Activated CD4-positive, alpha-beta memory T cell treated with anti-CD3 and anti-CD28 coated beads for 36 hours (primary cell): ENCODE data around the gene CFAP57. TPM values are rescaled to one million over a fixed set of nuclear protein-coding genes. Genes with fewer than 3 reads are reported as not detected.
"Not testable (repeated sequence)": the region's sequence is repeated elsewhere in the genome, so short reads cannot be mapped to it uniquely, and the experiment has no call there.

Source experiments
- CTCF ChIA-PET: fragments of 350-600 bp; sonication (Branson Sonifier 250); formaldehyde crosslinking; loops from one replicate; lab custom pipeline; 2021; ENCODE audit warnings: antibody characterized with exemption, inconsistent platforms; lab: Charles Lee
- POLR2A ChIA-PET: fragments of 350-600 bp; sonication (Branson Sonifier 250); formaldehyde crosslinking; loops from one replicate; lab custom pipeline; 2021; ENCODE audit warnings: antibody characterized with exemption; lab: Charles Lee
- DNase-seq: peaks from one replicate; pipeline ENCODE4 v3.0.0-alpha.2; 2020
- H3K27ac Mint-ChIP-seq: one replicate; pipeline ENCODE4 v1.8.0; 2021; ENCODE audit warnings: mixed read lengths
- H3K27me3 Mint-ChIP-seq: one replicate; pipeline ENCODE4 v1.8.0; 2021; ENCODE audit warnings: mixed read lengths
- H3K36me3 Mint-ChIP-seq: one replicate; pipeline ENCODE4 v1.8.0; 2021; ENCODE audit warnings: mixed read lengths
- H3K4me1 Mint-ChIP-seq: one replicate; pipeline ENCODE4 v1.8.0; 2021; ENCODE audit warnings: low read depth, mixed read lengths
- H3K4me3 Mint-ChIP-seq: one replicate; pipeline ENCODE4 v1.8.0; 2021; ENCODE audit warnings: mild to moderate bottlenecking, mixed read lengths
- H3K9me3 Mint-ChIP-seq: one replicate; pipeline ENCODE4 v1.8.0; 2021; ENCODE audit warnings: mixed read lengths
- intact Hi-C: fragments of 100-400 bp; cut with micrococcal nuclease; formaldehyde crosslinking; loops from one replicate; pipeline ENCODE4 v1.15.1; 2023
- total RNA-seq, 2 experiments: library from RNA; stranded (reverse); gene quantifications; one replicate each; pipeline ENCODE4 v1.2.3, GENCODE V29; 2021

The CFAP57 gene
- under 1 TPM in 1 of 2 experiments, not detected in 1; 0.43 TPM for total RNA-seq

DNA sequence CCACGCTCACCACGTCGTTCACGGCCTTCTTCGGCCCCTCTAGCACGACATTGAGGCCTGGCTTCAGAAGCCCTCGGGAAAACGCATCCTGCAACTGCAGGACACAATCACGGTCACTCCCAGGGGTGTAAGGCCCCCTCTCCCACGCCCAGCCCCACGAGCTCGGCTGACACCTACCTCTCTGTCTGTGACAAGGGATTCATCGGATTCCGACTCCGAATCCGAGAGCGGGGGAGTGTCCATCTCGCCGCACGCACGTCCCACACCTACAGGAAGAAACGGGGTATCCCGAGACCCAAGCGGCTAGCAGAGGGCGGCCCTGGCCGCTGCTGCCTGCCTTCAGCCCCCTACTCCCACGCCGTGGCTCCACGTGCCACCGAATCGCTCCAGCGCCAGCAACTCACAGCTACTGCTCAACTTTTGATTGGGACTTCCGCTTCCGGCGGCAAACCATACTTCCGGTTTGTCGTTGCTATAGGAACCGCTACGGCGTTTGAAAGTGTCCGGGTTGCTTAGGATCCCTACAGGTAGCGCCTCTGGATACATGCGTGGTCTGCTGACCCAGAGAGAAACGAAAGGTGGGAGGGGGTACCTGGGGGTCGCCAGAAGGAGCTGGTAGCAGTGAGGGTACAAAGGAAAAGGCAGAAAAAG is at the start of gene CFAP57, which contains the start of gene EBNA1BP2:
Gene CFAP57, plus strand, starts transcription at position 455 of the 651 bp plus-strand sequence. CDS start 424 bp downstream, outside the sequence.
Gene EBNA1BP2, minus strand, starts transcription at position 415 of the 651 bp plus-strand sequence. Its CDS starts 172 bp downstream, at position 243.
- H3K36me3 Mint-ChIP-seq = peaks cover 32% of the 10 kb centered on the region
- DNase-seq = peak; percentile 96
- peak within 1 kb of the TSS; percentile 76 for H3K27ac Mint-ChIP-seq
- no peaks in the 10 kb centered on the region for H3K9me3 Mint-ChIP-seq
- CTCF ChIA-PET = interaction anchor here (1.0 to 1.7 kb wide), 3 partner anchors 196 to 405 kb away, joined by 3 to 4 read pairs (median 4); partner anchors contain the start of genes C1orf50, ELOVL1 and P3H1
- H3K27me3 Mint-ChIP-seq = peaks cover 16% of the 10 kb centered on the region
- H3K4me1 Mint-ChIP-seq = peaks cover 27% of the 10 kb centered on the region
- POLR2A ChIA-PET = interaction anchor here (1.1 to 1.5 kb wide), 4 partner anchors 24 to 478 kb away, joined by 3 to 4 read pairs (median 3); partner anchors contain the start of genes C1orf50, ERMAP, KDM4A and P3H1
- peak within 1 kb of the TSS; percentile 98 for H3K4me3 Mint-ChIP-seq
- intact Hi-C loops = loop anchor here (1.0 to 5.0 kb wide), 7 partner anchors 187 to 478 kb away; partner anchors contain the start of genes C1orf50, CDC20, KDM4A and MED8

- no peak for DNase-seq
- Mint-ChIP-seq H3K27me3 (peaks cover 16% of the 10 kb centered on the region), H3K27ac (no peak overlapping the region), H3K9me3 (no peaks in the 10 kb centered on the region), H3K4me3 (no peak overlapping the region), H3K4me1 (no peaks in the 10 kb centered on the region), H3K36me3 (no peaks in the 10 kb centered on the region)
- CTCF ChIA-PET = interaction anchor here (0.7 kb wide), 1 partner anchor 811 kb away, joined by 3 read pairs; no protein-coding TSS in a partner anchor
- POLR2A ChIA-PET = no interaction called here
- intact Hi-C loops = no loop called here
These were observed 49.1 kb upstream of the CFAP57 start for GRCh38 chr1:43123031-43123430.

- Mint-ChIP-seq H3K4me3 (no peak overlapping the region), H3K27me3 (peaks cover 17% of the 10 kb centered on the region)
- intact Hi-C loops = no loop called here
These were observed 43.3 kb upstream of the CFAP57 start for GRCh38 chr1:43128816-43129215.

DNA sequence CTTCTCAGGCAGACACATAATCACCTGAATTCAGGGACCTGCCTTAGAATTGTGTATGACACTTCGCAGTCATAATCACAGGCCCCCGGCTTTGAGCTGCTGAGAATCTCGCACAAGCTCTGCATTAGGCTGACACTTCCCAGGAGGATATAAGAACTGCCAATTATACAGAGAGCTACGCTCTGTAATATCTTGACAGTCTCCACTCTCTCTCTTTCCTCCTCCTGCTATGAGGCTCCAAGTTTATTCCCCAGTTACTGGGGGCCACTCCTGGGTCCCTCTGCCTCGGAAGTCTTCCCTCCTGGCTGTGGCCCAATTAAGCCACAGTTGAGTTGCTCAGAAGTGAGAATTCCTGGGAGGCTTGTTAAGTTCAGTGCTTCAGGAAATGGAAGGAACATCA is 42.7 kb upstream of the CFAP57 start:
- Mint-ChIP-seq H3K4me1 (no peaks in the 10 kb centered on the region), H3K27me3 (peaks cover 20% of the 10 kb centered on the region), H3K9me3 (no peaks in the 10 kb centered on the region), H3K27ac (no peak overlapping the region), H3K4me3 (no peak overlapping the region), H3K36me3 (no peaks in the 10 kb centered on the region)
- ChIA-PET CTCF (no interaction called here), POLR2A (no interaction called here)
- no peak for DNase-seq
- intact Hi-C loops = no loop called here

More at GRCh38 chr1:43128816-43129215, 43.3 kb upstream of the CFAP57 start:
- H3K27ac Mint-ChIP-seq = no peak overlapping the region
- H3K4me1 Mint-ChIP-seq = no peaks in the 10 kb centered on the region
- CTCF ChIA-PET = no interaction called here
- POLR2A ChIA-PET = no interaction called here
- no peaks in the 10 kb centered on the region for H3K9me3 Mint-ChIP-seq
- H3K36me3 Mint-ChIP-seq = no peaks in the 10 kb centered on the region
- DNase-seq = no peak

DNA sequence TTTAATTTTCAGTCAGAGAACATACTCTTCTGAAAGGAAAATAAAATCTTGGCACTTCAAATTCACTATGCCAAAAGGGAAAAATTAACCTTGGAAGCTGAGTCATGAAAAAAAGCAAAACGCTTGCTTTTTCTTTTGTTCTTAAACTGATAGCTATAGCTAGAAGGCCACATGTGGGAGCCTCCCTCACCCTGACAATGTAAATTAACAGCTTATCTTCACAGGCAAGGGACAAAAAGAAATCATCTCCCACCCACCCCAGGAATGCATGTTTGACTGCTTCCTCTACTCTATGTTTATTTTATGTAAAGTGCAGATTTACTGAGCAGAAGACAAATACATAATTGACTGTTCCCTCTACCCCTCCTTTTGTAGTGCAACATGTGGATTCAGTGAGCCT is 38.1 kb upstream of the CFAP57 start:
- no peaks in the 10 kb centered on the region for H3K36me3 Mint-ChIP-seq
- H3K9me3 Mint-ChIP-seq = no peaks in the 10 kb centered on the region
- H3K27ac Mint-ChIP-seq = no peak overlapping the region
- no peaks in the 10 kb centered on the region for H3K4me1 Mint-ChIP-seq
- H3K27me3 Mint-ChIP-seq = peaks cover 21% of the 10 kb centered on the region
- CTCF ChIA-PET = no interaction called here
- no peak overlapping the region for H3K4me3 Mint-ChIP-seq
- DNase-seq = no peak
- POLR2A ChIA-PET = no interaction called here
- intact Hi-C loops = no loop called here

DNA sequence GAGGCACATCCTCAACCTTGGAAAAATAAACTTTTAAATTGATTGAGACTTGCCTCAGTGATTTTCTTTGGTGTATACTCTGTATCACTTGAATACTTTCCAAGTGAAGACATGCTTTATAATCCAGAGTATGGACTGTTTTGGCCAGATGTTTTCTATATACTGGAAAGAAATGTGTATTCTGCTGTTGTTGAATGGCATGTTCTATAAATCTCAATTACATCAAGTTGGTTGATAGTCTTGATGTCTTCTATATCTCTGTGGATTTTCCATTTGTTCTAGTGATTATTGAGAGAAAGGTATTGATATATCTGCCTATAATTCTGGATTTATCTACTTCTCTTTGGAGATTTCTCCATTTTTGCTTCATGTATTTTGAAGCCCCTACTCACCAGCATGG is 37.5 kb upstream of the CFAP57 start:
- intact Hi-C loops = no loop called here
- no peak for DNase-seq
- ChIA-PET POLR2A (no interaction called here), CTCF (no interaction called here)
- Mint-ChIP-seq H3K4me1 (no peaks in the 10 kb centered on the region), H3K4me3 (no peak overlapping the region), H3K36me3 (no peaks in the 10 kb centered on the region), H3K9me3 (no peaks in the 10 kb centered on the region), H3K27ac (no peak overlapping the region), H3K27me3 (peaks cover 25% of the 10 kb centered on the region)

DNA sequence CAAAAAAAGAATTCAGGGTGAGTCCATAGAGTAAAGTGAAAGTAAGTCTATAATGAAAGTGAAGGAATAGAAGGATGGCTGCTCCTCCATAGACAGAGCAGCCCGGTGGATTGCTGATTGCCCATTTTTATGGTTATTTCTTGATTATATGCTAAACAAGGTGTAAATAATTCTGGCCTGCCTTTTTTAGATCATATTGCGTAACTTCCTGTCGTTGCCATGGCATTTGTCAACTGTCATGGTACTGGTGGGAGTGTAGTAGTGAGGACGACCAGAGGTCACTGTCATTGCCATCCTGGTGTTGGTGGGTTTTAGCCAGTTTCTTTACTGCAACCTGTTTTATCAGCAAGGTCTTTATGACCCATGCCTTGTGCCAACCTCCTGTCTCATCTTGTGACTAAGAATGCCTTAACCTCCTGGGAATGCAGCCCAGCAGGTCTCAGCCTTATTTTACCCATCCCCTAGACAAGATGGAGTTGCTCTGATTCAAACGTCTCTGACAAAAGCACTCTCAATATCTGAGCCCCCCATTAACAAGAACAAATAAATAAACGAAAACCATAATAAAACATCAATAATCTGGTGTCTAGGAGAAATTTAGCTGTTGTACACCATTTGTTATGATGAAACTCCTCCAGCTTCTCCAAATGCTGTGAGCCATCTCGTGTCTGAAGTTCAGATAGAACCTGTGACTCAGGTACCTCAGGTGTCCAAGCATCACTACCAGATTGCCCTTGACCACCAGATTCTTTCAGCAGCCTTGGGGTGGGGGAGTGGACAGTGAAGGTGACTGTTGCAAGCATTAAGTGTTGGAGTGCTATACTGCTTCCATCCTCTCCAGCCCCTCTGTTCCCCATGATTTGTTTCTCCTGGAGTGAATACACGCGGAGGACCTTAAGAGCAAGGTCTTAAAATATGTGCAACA is 36.0 kb upstream of the CFAP57 start:
- intact Hi-C loops = no loop called here
- H3K4me3 Mint-ChIP-seq = no peak overlapping the region
- no peaks in the 10 kb centered on the region for H3K9me3 Mint-ChIP-seq
- ChIA-PET CTCF (interaction anchor here (0.7 kb wide), 1 partner anchor 662 kb away, joined by 3 read pairs; no protein-coding TSS in a partner anchor), POLR2A (no interaction called here)
- H3K4me1 Mint-ChIP-seq = no peaks in the 10 kb centered on the region
- H3K27ac Mint-ChIP-seq = no peak overlapping the region
- no peaks in the 10 kb centered on the region for H3K36me3 Mint-ChIP-seq
- peaks cover 20% of the 10 kb centered on the region for H3K27me3 Mint-ChIP-seq
- DNase-seq = no peak

- Mint-ChIP-seq H3K4me3 (no peak overlapping the region), H3K4me1 (no peaks in the 10 kb centered on the region), H3K9me3 (no peaks in the 10 kb centered on the region), H3K27me3 (peaks cover 25% of the 10 kb centered on the region), H3K27ac (no peak overlapping the region), H3K36me3 (no peaks in the 10 kb centered on the region)
- intact Hi-C loops = no loop called here
- no peak for DNase-seq
- ChIA-PET CTCF (no interaction called here), POLR2A (interaction anchor here (0.6 kb wide), 1 partner anchor 125 kb away, joined by 3 read pairs; no protein-coding TSS in a partner anchor)
These were observed 34.6 kb upstream of the CFAP57 start for GRCh38 chr1:43137445-43138052.

DNA sequence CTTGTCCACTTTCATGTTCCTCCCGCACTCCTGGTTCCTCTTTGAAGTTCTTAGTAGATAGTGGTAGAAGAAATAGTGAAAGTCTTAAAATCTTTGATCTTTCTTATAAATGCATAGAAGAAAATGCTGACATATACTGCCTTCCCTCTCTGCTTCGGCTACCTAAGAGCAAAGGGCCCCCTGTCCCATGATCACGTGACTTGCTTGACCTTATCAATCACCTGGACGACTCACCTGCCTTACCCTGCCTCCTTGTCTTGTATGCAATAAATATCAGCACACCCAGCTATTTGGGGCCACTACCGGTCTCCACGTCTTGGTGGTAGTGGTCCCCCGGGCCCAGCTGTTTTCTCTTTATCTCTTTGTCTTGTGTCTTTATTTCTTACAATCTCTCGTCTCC is 32.8 kb upstream of the CFAP57 start:
- H3K27me3 Mint-ChIP-seq = peaks cover 34% of the 10 kb centered on the region
- H3K4me1 Mint-ChIP-seq, H3K4me3 Mint-ChIP-seq, DNase-seq, intact Hi-C loops, CTCF ChIA-PET, POLR2A ChIA-PET, H3K27ac Mint-ChIP-seq, H3K9me3 Mint-ChIP-seq, H3K36me3 Mint-ChIP-seq: not testable (repeated sequence)

DNA sequence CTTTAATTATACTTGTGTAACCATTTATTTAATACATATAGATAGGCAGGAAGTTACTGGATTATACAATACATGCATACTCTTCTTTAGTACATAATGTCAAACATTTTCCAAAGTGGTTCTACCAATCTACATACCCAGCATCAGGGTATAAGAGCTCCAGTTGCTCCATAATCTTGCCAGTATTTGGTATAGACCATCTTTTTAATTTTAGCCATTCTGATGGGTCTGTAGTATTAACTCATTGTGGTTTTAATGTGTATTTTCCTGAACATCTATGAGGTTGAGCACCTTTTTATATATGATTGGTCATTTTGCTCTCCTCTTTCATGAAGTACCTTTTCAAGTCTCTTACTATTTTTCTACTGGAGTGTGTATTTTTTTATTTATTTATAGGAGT is 32.1 kb upstream of the CFAP57 start:
- H3K4me1 Mint-ChIP-seq = no peaks in the 10 kb centered on the region
- intact Hi-C loops = no loop called here
- peaks cover 36% of the 10 kb centered on the region for H3K27me3 Mint-ChIP-seq
- no peak overlapping the region for H3K4me3 Mint-ChIP-seq
- ChIA-PET POLR2A (no interaction called here), CTCF (no interaction called here)
- no peaks in the 10 kb centered on the region for H3K36me3 Mint-ChIP-seq
- no peaks in the 10 kb centered on the region for H3K9me3 Mint-ChIP-seq
- no peak for DNase-seq
- H3K27ac Mint-ChIP-seq = no peak overlapping the region

DNA sequence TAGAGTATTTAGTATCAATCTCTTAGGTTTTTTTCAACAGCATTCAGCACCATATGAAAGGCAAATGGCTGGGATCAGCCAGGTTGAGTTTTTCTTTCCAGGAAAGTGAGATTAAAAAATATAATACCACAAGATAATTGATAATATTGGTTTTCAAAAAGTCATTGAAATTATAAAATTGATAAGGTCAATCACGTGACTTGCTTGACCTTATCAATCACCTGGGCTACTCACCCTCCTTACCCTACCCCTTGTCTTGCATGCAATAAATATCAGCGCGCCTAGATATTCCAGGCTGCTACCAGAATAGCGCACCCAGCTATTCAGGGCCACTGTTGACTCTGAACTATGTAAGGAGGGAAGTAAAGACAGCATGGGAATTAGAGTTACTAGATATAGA is 31.5 kb upstream of the CFAP57 start:
- ChIA-PET CTCF (no interaction called here), POLR2A (no interaction called here)
- Mint-ChIP-seq H3K36me3 (no peaks in the 10 kb centered on the region), H3K4me1 (no peaks in the 10 kb centered on the region), H3K27ac (no peak overlapping the region), H3K9me3 (no peaks in the 10 kb centered on the region), H3K4me3 (no peak overlapping the region), H3K27me3 (peaks cover 40% of the 10 kb centered on the region)
- DNase-seq = no peak
- intact Hi-C loops = no loop called here
